Vagina (tissue), 2 donors: ENCODE results near the gene SLC25A26. TPM values are rescaled to one million over a fixed set of nuclear protein-coding genes. Genes with fewer than 3 reads are reported as not detected.
"Not testable (repeated sequence)": the region's sequence is repeated elsewhere in the genome, so short reads cannot be mapped to it uniquely, and the experiment has no call there.

ENCODE experiments used
- DNase-seq, 2 donors: peaks; one replicate each; pipeline ENCODE4 v3.0.0-alpha.2; 2017; ENCODE audit errors: extremely low spot score in 2 of 2
- H3K27ac ChIP-seq: fragments of 200-600 bp; sonication (generic); one replicate; pipeline ENCODE4 v1.5.1; 2019
- H3K27me3 ChIP-seq: fragments of 200-600 bp; sonication (generic); one replicate; pipeline ENCODE4 v1.5.1; 2019
- H3K36me3 ChIP-seq, 2 donors: fragments of 200-600 bp; sonication (generic); one replicate each; pipeline ENCODE4 v1.5.1; 2017 to 2019
- H3K4me1 ChIP-seq: fragments of 200-600 bp; sonication (generic); one replicate; pipeline ENCODE4 v1.5.1; 2019
- H3K4me3 ChIP-seq, 2 donors: fragments of 200-600 bp; sonication (generic); 1 replicate in 1 of 2; 2 replicates in 1 of 2; pipeline ENCODE4 v1.5.1; 2016 to 2019
- H3K9me3 ChIP-seq: fragments of 200-600 bp; sonication (generic); one replicate; pipeline ENCODE4 v1.5.1; 2019
- POLR2A ChIP-seq, 2 donors: fragments of 450-650 bp; IDR thresholded peaks; one replicate each; pipeline ENCODE4 v1.6.1; 2017; ENCODE audit warnings: antibody characterized with exemption in 2 of 2, mild to moderate bottlenecking in 2 of 2, moderate library complexity in 2 of 2
- POLR2AphosphoS5 ChIP-seq, 2 donors: sonication (generic); formaldehyde crosslinking; IDR thresholded peaks; one replicate each; pipeline ENCODE4 v1.9.0; 2017; ENCODE audit warnings: antibody characterized with exemption in 2 of 2, mild to moderate bottlenecking in 2 of 2, low read depth in 1 of 2; ENCODE audit not compliant: insufficient read depth in 1 of 2
- intact Hi-C: fragments of 100-400 bp; cut with DNase I; formaldehyde crosslinking; loops from one replicate; pipeline ENCODE4 v1.15.1; 2023
- total RNA-seq: library from RNA; depleted of rRNA; stranded (reverse); fragments of >200 nt; gene quantifications from one replicate; pipeline ENCODE4 v1.2.3, GENCODE V29; 2016
- TF ChIP-seq, protein P1 (sequence below), 3 experiments: fragments of 450-650 bp in 2 of 3; fragments of 200-600 bp in 1 of 3; sonication (generic) in 1 of 3; IDR thresholded peaks; one replicate each; pipeline ENCODE4 v1.5.1; 2017 to 2019; ENCODE audit warnings: antibody characterized with exemption in 3 of 3, mild to moderate bottlenecking in 2 of 3, moderate library complexity in 2 of 3

The SLC25A26 gene
- total RNA-seq, 1 donor from 2014 or later = 21.6 TPM

DNA sequence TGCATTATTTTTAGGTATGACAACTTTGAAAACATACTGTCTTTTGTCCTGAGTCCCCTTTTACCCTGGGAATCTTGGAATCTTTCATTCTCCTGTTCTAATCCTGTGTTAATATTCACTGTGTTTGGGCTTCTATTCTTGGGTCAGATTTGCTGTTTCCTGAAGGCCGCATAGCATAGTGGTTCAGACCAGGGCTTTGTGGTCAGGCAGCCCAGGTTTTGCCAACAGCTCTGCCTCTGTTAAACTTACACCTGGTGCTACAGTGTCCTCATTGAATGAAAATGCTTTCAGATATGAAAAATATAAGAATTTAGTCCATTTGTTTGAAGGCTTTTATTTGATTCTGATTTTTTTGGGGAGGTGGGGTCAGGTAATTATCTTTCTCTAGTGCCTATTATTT is 58.4 kb downstream of the SLC25A26 start:
- intact Hi-C loops = loop anchor here (1.0 kb wide), 1 partner anchor 540 kb away; no protein-coding TSS in a partner anchor
- Histone ChIP-seq H3K4me1 (no peaks in the 10 kb centered on the region), H3K36me3 (no peaks in the 10 kb centered on the region), H3K9me3 (no peaks in the 10 kb centered on the region), H3K27me3 (no peaks in the 10 kb centered on the region), H3K27ac (no peak overlapping the region), H3K4me3 (no peak overlapping the region)
- no peak for DNase-seq
- TF ChIP-seq, protein P1, sequence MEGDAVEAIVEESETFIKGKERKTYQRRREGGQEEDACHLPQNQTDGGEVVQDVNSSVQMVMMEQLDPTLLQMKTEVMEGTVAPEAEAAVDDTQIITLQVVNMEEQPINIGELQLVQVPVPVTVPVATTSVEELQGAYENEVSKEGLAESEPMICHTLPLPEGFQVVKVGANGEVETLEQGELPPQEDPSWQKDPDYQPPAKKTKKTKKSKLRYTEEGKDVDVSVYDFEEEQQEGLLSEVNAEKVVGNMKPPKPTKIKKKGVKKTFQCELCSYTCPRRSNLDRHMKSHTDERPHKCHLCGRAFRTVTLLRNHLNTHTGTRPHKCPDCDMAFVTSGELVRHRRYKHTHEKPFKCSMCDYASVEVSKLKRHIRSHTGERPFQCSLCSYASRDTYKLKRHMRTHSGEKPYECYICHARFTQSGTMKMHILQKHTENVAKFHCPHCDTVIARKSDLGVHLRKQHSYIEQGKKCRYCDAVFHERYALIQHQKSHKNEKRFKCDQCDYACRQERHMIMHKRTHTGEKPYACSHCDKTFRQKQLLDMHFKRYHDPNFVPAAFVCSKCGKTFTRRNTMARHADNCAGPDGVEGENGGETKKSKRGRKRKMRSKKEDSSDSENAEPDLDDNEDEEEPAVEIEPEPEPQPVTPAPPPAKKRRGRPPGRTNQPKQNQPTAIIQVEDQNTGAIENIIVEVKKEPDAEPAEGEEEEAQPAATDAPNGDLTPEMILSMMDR (IDR thresholded peaks at IDR 0.05) = no peak
- no peak for TF ChIP-seq POLR2A (IDR thresholded peaks at IDR 0.05)
- no peak for TF ChIP-seq POLR2AphosphoS5 (IDR thresholded peaks at IDR 0.05; ENCODE audit: insufficient read depth in 1 of 2, low read depth in 1 of 2)

GRCh38 chr3:66280304-66280703 is 59.5 kb downstream of the SLC25A26 start:
- Histone ChIP-seq H3K9me3 (no peaks in the 10 kb centered on the region), H3K4me1 (no peaks in the 10 kb centered on the region), H3K27ac (no peak overlapping the region), H3K36me3 (no peaks in the 10 kb centered on the region), H3K4me3 (no peak overlapping the region), H3K27me3 (no peaks in the 10 kb centered on the region)
- DNase-seq = no peak
- intact Hi-C loops = no loop called here
- no peak for TF ChIP-seq POLR2A (IDR thresholded peaks at IDR 0.05)
- no peak for TF ChIP-seq POLR2AphosphoS5 (IDR thresholded peaks at IDR 0.05; ENCODE audit: insufficient read depth in 1 of 2, low read depth in 1 of 2)
- TF ChIP-seq, protein P1 (IDR thresholded peaks at IDR 0.05) = no peak

- H3K27ac ChIP-seq, intact Hi-C loops, H3K4me3 ChIP-seq, H3K27me3 ChIP-seq, H3K36me3 ChIP-seq, DNase-seq, H3K4me1 ChIP-seq, H3K9me3 ChIP-seq: not testable (repeated sequence)
These were observed 71.1 kb downstream of the SLC25A26 start for GRCh38 chr3:66291922-66292321.

DNA sequence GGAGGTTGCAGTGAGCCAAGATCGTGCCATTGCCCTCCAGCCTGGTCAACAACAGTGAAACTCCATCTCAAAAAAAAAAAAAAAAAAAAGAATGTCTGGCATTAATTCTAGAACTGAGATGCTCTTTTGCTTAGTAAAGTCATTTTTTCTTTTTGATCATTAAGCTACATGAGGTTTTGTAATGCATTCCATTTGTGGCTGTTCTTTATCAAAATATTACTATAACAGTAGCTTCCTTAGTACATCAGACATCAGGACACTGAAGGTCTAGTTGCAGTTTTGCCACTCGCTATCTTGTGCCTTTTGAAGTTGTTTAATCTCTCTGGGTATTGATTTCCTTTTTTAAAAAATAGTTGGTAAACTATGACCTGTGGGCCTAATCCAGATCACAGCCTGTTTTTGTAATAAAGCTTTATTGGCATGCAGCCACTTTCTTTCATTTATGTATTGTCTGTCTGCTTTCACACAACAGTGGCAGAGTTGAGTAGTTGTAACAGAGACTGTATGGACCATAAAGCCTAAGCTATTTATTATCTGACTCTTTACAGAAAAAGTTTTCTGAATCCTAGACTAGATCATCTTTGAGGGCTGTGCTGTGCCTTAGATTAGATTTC is 76.6 kb downstream of the SLC25A26 start:
- Histone ChIP-seq H3K4me3 (no peak overlapping the region), H3K4me1 (peaks cover 8% of the 10 kb centered on the region), H3K36me3 (no peaks in the 10 kb centered on the region), H3K27ac (no peak overlapping the region), H3K9me3 (no peaks in the 10 kb centered on the region), H3K27me3 (no peaks in the 10 kb centered on the region)
- TF ChIP-seq POLR2AphosphoS5 (IDR thresholded peaks at IDR 0.05; ENCODE audit: insufficient read depth in 1 of 2, low read depth in 1 of 2) (no peak), POLR2A (IDR thresholded peaks at IDR 0.05) (no peak)
- TF ChIP-seq, protein P1 (IDR thresholded peaks at IDR 0.05) = no peak
- DNase-seq = no peak
- intact Hi-C loops = no loop called here

GRCh38 chr3:66297900-66298299 is 77.1 kb downstream of the SLC25A26 start:
- TF ChIP-seq, protein P1 (IDR thresholded peaks at IDR 0.05) = no peak
- no peak for TF ChIP-seq POLR2AphosphoS5 (IDR thresholded peaks at IDR 0.05; ENCODE audit: insufficient read depth in 1 of 2, low read depth in 1 of 2)
- no peak for TF ChIP-seq POLR2A (IDR thresholded peaks at IDR 0.05)
- Histone ChIP-seq H3K4me3 (no peak overlapping the region), H3K36me3 (no peaks in the 10 kb centered on the region), H3K27me3 (no peaks in the 10 kb centered on the region), H3K4me1 (peaks cover 8% of the 10 kb centered on the region), H3K9me3 (no peaks in the 10 kb centered on the region), H3K27ac (no peak overlapping the region)
- intact Hi-C loops = no loop called here
- DNase-seq = no peak
